SK-N-SH (cell line): ENCODE measurements around the gene MECP2. TPM values are rescaled to one million over a fixed set of nuclear protein-coding genes. Genes with fewer than 3 reads are reported as not detected.

ENCODE experiments used
- CTCF ChIA-PET: fragments of 300-600, 350-600 bp; formaldehyde crosslinking; extraction: SDS; loops from one replicate; lab custom pipeline; 2021; lab: Yijun Ruan, JAX
- POLR2A ChIA-PET: fragments of 350-600 bp; sonication (Branson Sonifier 250); formaldehyde crosslinking; extraction: SDS; loops from one replicate; lab custom pipeline; 2020; ENCODE audit warnings: antibody characterized with exemption, inconsistent platforms; lab: Yijun Ruan, JAX
- DNase-seq: peaks from one replicate; pipeline ENCODE4 v3.0.0; 2012
- H2AFZ ChIP-seq: fragments of 200-600 bp; sonication (generic); 2 replicates; pipeline ENCODE4 v1.8.1; 2016; ENCODE audit warnings: antibody characterized with exemption, mild to moderate bottlenecking, low read depth
- H3F3A ChIP-seq: fragments of 200-600 bp; sonication (generic); replicated peaks from 2 replicates; pipeline ENCODE3; 2016; ENCODE audit warnings: antibody characterized with exemption, mild to moderate bottlenecking; ENCODE audit not compliant: insufficient read depth
- H3K27ac ChIP-seq, 2 experiments: fragments of 200-500 bp in 1 of 2; fragments of 200-600 bp in 1 of 2; sonication (Bioruptor generic) in 1 of 2; sonication (generic), shearing (Covaris generic) in 1 of 2; 2 replicates each; pipeline versions ENCODE4 v1.5.1 to v1.6.1; 2014 to 2016; ENCODE audit warnings: low read depth in 2 of 2, inconsistent platforms in 1 of 2, low read length in 1 of 2, mild to moderate bottlenecking in 1 of 2, mixed read lengths in 1 of 2
- H3K27me3 ChIP-seq: fragments of 200-600 bp; sonication (generic), shearing (Covaris generic); 2 replicates; pipeline ENCODE4 v1.6.1; 2016; ENCODE audit warnings: mixed run types; ENCODE audit not compliant: insufficient read depth
- H3K36me3 ChIP-seq, 2 experiments: fragments of 200-500 bp in 1 of 2; fragments of 200-600 bp in 1 of 2; sonication (Bioruptor generic) in 1 of 2; sonication (generic) in 1 of 2; replicated peaks in 1 of 2; 2 replicates each; pipeline versions ENCODE3 to v1.5.1; 2014 to 2016; ENCODE audit warnings: low read length in 1 of 2, mild to moderate bottlenecking in 1 of 2; ENCODE audit not compliant: insufficient read depth in 2 of 2, control insufficient read depth in 1 of 2
- H3K4me1 ChIP-seq, 2 experiments: fragments of 200-500 bp in 1 of 2; fragments of 200-600 bp in 1 of 2; sonication (Bioruptor generic) in 1 of 2; sonication (generic), shearing (Covaris generic) in 1 of 2; 2 replicates each; pipeline versions ENCODE4 v1.5.1 to v1.6.1; 2014 to 2016; ENCODE audit warnings: low read depth in 1 of 2, low read length in 1 of 2, mixed run types in 1 of 2; ENCODE audit not compliant: insufficient read depth in 2 of 2, control insufficient read depth in 1 of 2
- H3K4me2 ChIP-seq: fragments of 200-600 bp; sonication (generic), shearing (Covaris generic); 2 replicates; pipeline ENCODE4 v1.6.1; 2017; ENCODE audit warnings: mixed run types
- H3K4me3 ChIP-seq, 2 experiments: fragments of 200-500 bp in 1 of 2; fragments of 200-600 bp in 1 of 2; sonication (Bioruptor generic) in 1 of 2; sonication (generic), shearing (Covaris generic) in 1 of 2; 2 replicates each; pipeline versions ENCODE4 v1.5.1 to v1.8.1; 2014 to 2016; ENCODE audit warnings: low read depth in 2 of 2, inconsistent platforms in 1 of 2, low read length in 1 of 2, mild to moderate bottlenecking in 1 of 2, mixed read lengths in 1 of 2, moderate library complexity in 1 of 2
- H3K79me2 ChIP-seq: fragments of 200-600 bp; sonication (generic); 2 replicates; pipeline ENCODE4 v1.8.1; 2017; ENCODE audit warnings: mild to moderate bottlenecking; ENCODE audit not compliant: insufficient read depth
- H3K9ac ChIP-seq: fragments of 200-600 bp; sonication (generic); 2 replicates; pipeline ENCODE4 v1.6.1; 2017; ENCODE audit warnings: mixed run types
- H3K9me2 ChIP-seq: fragments of 200-600 bp; sonication (generic); 2 replicates; pipeline ENCODE4 v1.6.1; 2017; ENCODE audit warnings: mixed run types
- H3K9me3 ChIP-seq: fragments of 200-600 bp; sonication (generic); 2 replicates; pipeline ENCODE4 v1.6.1; 2017; ENCODE audit warnings: mixed run types, mild to moderate bottlenecking, moderate library complexity
- H4K20me1 ChIP-seq: fragments of 200-600 bp; sonication (generic); 2 replicates; pipeline ENCODE4 v1.6.1; 2017; ENCODE audit warnings: mild to moderate bottlenecking, mixed run types; ENCODE audit not compliant: insufficient read depth
- CHD2 ChIP-seq: fragments of 150-350 bp; IDR thresholded peaks from 2 replicates; pipeline ENCODE4 v1.6.1; 2018; ENCODE audit warnings: low read length; ENCODE audit not compliant: partially characterized antibody
- FOXM1 ChIP-seq: IDR thresholded peaks from 2 replicates; pipeline ENCODE4 v1.4.0; 2012; ENCODE audit warnings: low read depth, mild to moderate bottlenecking
- MEF2A ChIP-seq: IDR thresholded peaks from 2 replicates; pipeline ENCODE4 v1.4.0; 2012; ENCODE audit warnings: low read depth, borderline replicate concordance
- MXI1 ChIP-seq: IDR thresholded peaks from 2 replicates; pipeline ENCODE4 v1.6.1; 2012; ENCODE audit warnings: mild to moderate bottlenecking, low read depth, low read length, improper control_type of control experiment
- NRF1 ChIP-seq: IDR thresholded peaks from 2 replicates; pipeline ENCODE4 v1.6.1; 2012; ENCODE audit warnings: low read depth, mild to moderate bottlenecking, low read length
- POLR2AphosphoS5 ChIP-seq: IDR thresholded peaks from 2 replicates; pipeline ENCODE4 v1.6.1; 2012; ENCODE audit warnings: low read depth, low read length
- RAD21 ChIP-seq: IDR thresholded peaks from 2 replicates; pipeline ENCODE4 v1.6.1; 2012; ENCODE audit warnings: mild to moderate bottlenecking, low read length
- RXRA ChIP-seq: IDR thresholded peaks from 2 replicates; pipeline ENCODE4 v1.4.0; 2012; ENCODE audit warnings: low read depth, mild to moderate bottlenecking, borderline replicate concordance
- SIN3A ChIP-seq: IDR thresholded peaks from 2 replicates; pipeline ENCODE4 v1.6.1; 2012; ENCODE audit warnings: low read depth, mild to moderate bottlenecking, low read length, moderate library complexity, borderline replicate concordance
- SMC3 ChIP-seq: IDR thresholded peaks from 2 replicates; pipeline ENCODE4 v1.6.1; 2012; ENCODE audit warnings: low read depth, low read length, improper control_type of control experiment
- TAF1 ChIP-seq: IDR thresholded peaks from 2 replicates; pipeline ENCODE4 v1.6.1; 2012; ENCODE audit warnings: low read depth, mild to moderate bottlenecking, low read length, moderate library complexity, borderline replicate concordance
- TCF12 ChIP-seq: IDR thresholded peaks from 2 replicates; pipeline ENCODE4 v1.4.0; 2012
- WGBS: methylation state at CpG from one replicate; pipeline ENCODE4 v1.1.6; 2017; ENCODE audit warnings: low lambda C conversion rate; 5-methylcytosine and 5-hydroxymethylcytosine counted together
- polyA plus RNA-seq, 3 experiments: library from polyadenylated mRNA; depleted of rRNA; stranded (reverse); fragments of >200 nt; gene quantifications; 2 replicates each; pipeline ENCODE4 v1.2.3, GENCODE V29; 2012
- TF ChIP-seq, protein P1 (sequence below): fragments of 150-350 bp; IDR thresholded peaks from 2 replicates; pipeline ENCODE4 v1.6.1; 2016; ENCODE audit warnings: mild to moderate bottlenecking, low read depth, low read length
- TF ChIP-seq, protein P2 (sequence below): fragments of 200-600 bp; sonication (generic); IDR thresholded peaks from 2 replicates; pipeline ENCODE4 v1.6.1; 2017; ENCODE audit warnings: antibody characterized with exemption, mild to moderate bottlenecking, moderate library complexity

MECP2 gene
- polyA plus RNA-seq, 1 of the 3 experiments (the other 2 are of a cell fraction): 8.2 TPM

DNA sequence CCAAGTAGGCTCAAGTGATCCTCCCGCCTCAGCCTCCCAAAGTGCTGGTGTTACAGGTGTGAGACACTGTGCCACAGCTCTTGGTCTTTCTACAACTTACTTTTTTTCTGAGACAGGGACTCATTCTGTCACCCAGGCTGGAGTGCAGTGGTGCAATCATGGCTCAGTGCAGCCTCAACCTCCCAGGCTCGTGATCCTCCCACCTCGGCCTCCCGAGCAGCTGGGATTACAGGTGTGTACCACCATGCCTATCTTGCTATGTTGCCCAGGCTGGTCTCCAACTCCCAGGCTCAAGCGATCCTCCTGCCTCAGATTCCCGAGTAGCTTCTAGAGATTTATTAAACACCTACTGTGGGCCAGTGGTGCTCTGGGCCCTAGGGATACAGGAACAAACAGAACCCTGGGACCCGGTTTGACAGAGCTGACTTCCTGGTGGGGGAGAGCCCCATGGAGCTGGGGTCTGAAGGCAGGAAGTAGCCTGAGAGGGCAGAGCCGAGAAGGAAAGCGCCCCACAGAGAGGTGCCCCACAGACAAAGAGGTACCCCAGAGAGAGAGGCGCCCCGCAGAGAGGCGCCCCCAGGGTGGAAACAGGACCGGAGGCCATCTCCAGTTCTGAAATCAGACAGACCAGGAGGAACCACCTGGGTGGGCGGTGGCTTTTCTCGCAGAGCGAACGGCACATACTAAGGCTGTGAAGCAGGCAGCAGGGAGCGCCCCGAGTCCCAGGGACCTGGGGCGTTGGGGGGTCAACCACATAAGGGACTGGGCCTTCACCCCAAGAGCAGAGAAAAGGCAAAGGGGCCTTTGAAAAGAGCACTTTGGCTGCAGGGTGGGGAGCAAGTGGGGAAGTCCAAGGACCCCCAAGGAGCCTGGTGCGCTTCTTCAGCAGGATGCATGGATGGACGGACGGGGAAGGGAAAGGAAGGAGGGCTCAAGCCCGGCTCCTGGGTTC lies 82.8 kb downstream of the MECP2 start:
- peaks cover 0 to 27% of the 10 kb centered on the region in 2 experiments for H3K36me3 ChIP-seq
- no peaks in the 10 kb centered on the region for H3K27me3 ChIP-seq
- ChIA-PET CTCF (interaction anchor here (1.0 to 5.5 kb wide), 16 partner anchors 9 to 68 kb away, joined by 3 to 94 read pairs (median 13); no protein-coding TSS in a partner anchor), POLR2A (no interaction called here)
- H2AFZ ChIP-seq: no peak overlapping the region
- DNase-seq: no peak
- no peak overlapping the region for H3K4me2 ChIP-seq
- H3K9ac ChIP-seq: no peak overlapping the region
- no peak overlapping the region for H3K4me3 ChIP-seq
- peaks cover 4% of the 10 kb centered on the region; the same call in 1 of the 2 replicates for H4K20me1 ChIP-seq
- no peaks in the 10 kb centered on the region for H3F3A ChIP-seq
- no peaks in the 10 kb centered on the region for H3K9me2 ChIP-seq
- TF ChIP-seq MEF2A (no peak), TAF1 (no peak), RAD21 (no peak), TCF12 (no peak), SMC3 (no peak), CHD2 (no peak), POLR2AphosphoS5 (no peak), RXRA (no peak), SIN3A (no peak), MXI1 (no peak), NRF1 (no peak)
- TF ChIP-seq, protein P1, sequence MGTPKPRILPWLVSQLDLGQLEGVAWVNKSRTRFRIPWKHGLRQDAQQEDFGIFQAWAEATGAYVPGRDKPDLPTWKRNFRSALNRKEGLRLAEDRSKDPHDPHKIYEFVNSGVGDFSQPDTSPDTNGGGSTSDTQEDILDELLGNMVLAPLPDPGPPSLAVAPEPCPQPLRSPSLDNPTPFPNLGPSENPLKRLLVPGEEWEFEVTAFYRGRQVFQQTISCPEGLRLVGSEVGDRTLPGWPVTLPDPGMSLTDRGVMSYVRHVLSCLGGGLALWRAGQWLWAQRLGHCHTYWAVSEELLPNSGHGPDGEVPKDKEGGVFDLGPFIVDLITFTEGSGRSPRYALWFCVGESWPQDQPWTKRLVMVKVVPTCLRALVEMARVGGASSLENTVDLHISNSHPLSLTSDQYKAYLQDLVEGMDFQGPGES: no peak
- H3K4me1 ChIP-seq: peaks cover 0 to 7% of the 10 kb centered on the region in 2 experiments; a peak in 1 of 4 replicates
- H3K9me3 ChIP-seq: no peaks in the 10 kb centered on the region
- H3K79me2 ChIP-seq: peaks cover 26% of the 10 kb centered on the region
- 53% methylated on average over 19 of the region's 24 CpGs for WGBS
- no peak overlapping the region for H3K27ac ChIP-seq

DNA sequence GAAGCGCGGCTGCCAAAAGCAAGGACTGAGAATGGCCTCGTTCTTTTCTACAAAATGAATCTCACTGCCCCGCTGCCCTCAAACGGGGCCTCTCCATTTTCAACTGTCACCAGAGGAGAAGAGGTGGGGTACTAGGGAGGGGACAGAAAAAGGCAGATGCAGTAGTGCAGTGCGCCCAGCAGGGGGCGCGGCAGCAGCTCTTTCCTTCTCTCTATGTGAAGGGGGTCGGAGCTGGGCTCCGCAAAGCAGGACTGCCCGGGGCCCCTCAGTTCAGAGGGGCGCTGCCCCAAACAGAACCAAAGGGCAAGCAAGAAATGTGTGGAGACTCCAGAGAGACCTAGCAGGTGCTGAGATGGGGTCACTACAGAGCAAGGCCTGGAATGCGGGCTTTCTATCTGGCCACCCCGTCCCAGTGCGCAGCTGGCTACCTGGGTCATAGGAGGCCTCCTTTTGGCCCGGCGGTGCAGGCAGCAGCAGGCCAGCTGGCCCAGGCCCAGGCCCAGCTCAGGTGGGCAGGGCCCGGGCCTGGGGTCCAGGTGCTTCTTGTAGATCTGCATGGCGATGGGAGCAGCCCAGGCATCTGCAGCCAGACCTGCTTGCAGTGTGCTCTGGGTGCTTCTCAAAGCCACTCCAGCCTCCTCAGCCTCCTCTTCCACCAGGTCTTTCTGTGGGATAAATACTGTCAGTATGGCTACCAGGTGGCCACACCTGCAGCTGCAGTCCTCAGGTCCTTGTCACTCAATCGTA lies 83.7 kb downstream of the MECP2 start:
- Histone ChIP-seq H3K4me3 (peak overlapping the region in 1 of 2 experiments; percentile 17; a peak in 1 of 4 replicates), H3K4me1 (peaks cover 0 to 7% of the 10 kb centered on the region in 2 experiments; a peak in 1 of 4 replicates), H3K79me2 (peaks cover 19% of the 10 kb centered on the region), H3F3A (no peaks in the 10 kb centered on the region), H3K27ac (no peak overlapping the region), H3K27me3 (no peaks in the 10 kb centered on the region), H3K9me3 (no peaks in the 10 kb centered on the region), H3K9ac (no peak overlapping the region), H3K36me3 (peaks cover 0 to 27% of the 10 kb centered on the region in 2 experiments), H3K9me2 (no peaks in the 10 kb centered on the region), H4K20me1 (peaks cover 4% of the 10 kb centered on the region; the same call in 1 of the 2 replicates), H2AFZ (no peak overlapping the region), H3K4me2 (no peak overlapping the region)
- ChIA-PET POLR2A (no interaction called here), CTCF (interaction anchor here (0.7 to 5.5 kb wide), 33 partner anchors 8 to 522 kb away, joined by 3 to 94 read pairs (median 4); partner anchors contain the start of genes MECP2 and PLXNB3)
- DNase-seq: peak; percentile 88
- TF ChIP-seq SMC3 (peak; percentile 60), RAD21 (peak; percentile 62), FOXM1 (no peak)
- TF ChIP-seq, protein P2, sequence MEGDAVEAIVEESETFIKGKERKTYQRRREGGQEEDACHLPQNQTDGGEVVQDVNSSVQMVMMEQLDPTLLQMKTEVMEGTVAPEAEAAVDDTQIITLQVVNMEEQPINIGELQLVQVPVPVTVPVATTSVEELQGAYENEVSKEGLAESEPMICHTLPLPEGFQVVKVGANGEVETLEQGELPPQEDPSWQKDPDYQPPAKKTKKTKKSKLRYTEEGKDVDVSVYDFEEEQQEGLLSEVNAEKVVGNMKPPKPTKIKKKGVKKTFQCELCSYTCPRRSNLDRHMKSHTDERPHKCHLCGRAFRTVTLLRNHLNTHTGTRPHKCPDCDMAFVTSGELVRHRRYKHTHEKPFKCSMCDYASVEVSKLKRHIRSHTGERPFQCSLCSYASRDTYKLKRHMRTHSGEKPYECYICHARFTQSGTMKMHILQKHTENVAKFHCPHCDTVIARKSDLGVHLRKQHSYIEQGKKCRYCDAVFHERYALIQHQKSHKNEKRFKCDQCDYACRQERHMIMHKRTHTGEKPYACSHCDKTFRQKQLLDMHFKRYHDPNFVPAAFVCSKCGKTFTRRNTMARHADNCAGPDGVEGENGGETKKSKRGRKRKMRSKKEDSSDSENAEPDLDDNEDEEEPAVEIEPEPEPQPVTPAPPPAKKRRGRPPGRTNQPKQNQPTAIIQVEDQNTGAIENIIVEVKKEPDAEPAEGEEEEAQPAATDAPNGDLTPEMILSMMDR: peak; percentile 98
- 23% methylated on average over 12 of the region's 20 CpGs for WGBS
